NCI-H1105 (cell line): ENCODE results near the gene CCDC93.
"Not testable (repeated sequence)": the region's sequence is repeated elsewhere in the genome, so short reads cannot be mapped to it uniquely, and the experiment has no call there.

Source experiments
- DNase-seq: peaks from one replicate; lab custom pipeline; 2025; lab: John Stamatoyannopoulos, UW

Gene CCDC93

DNA sequence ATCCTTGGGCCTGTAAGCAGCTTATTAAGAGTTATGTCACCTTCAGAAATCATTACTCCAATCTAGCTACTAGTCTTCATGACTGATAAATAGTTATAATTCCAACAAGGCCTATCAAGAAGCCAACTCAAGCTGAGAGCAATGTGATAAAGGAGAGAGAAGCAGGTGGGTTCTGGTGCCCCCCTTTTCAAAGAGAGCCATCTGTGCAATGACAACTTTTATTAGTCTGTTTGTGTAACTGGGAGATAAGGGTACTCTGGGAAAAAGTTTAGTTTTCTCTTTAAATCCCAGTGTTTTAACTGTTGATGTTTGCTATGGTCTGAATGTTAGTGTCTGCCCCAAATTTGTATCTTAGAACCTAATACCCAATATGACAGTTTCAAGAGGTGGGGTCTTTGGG, 60.6 kb downstream of the CCDC93 start:
- DNase-seq = no peak

DNA sequence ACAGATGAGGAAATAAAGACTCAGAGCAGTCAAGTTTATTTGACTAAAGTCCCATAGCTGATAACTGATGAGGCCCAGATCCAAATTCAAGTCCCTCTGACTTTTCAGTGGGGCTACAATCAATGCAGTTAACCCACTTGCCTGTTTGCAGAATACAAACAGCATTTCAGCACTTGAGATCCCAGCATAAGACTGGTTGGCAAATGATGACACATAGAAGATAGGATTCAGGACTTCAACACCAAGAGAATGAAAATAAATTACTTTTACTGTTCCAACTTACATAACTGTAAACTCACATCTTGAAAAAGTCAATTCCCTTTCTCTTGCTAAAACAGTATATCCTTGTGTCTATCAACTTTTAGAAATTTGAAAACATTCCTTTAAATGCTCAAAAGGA, 61.2 kb downstream of the CCDC93 start:
- no peak for DNase-seq

DNA sequence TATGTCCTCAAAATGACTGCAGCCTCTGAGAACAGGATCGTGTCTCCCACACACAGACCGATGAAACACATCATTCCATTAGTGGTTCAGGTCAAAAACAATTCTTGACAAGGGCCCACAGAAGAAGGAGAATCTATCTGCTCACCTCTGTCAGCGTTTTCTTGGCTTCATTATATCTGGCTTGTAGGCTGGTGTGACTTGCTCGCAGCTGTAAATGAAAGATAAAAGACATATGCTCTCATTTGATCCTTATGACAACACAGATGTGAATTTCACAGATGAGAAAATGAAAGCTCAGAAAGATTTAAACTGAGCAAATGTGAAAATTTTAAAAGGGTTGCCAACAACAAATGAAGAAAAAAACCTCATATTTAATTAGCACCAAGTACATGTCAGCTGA, 61.6 kb downstream of the CCDC93 start:
- no peak for DNase-seq

DNA sequence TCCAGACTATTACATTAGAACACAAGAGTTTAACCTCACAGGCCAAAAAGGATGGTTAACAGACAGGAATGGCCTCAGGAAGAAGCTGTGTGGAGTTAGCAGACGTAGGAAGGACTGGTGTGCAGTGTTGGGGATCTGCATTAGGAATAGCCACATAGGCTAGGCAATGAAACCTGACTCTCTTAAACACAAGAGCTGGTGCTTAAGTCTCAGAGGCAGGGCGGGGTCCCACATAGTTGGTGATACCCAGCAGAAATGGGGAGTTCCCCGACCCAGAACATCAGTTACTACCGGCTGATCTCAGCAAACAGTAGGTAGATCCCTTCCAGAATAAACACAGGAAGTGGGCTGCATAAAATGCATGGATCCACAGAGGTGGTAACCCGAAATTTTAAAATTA, 64.1 kb downstream of the CCDC93 start:
- no peak for DNase-seq

DNA sequence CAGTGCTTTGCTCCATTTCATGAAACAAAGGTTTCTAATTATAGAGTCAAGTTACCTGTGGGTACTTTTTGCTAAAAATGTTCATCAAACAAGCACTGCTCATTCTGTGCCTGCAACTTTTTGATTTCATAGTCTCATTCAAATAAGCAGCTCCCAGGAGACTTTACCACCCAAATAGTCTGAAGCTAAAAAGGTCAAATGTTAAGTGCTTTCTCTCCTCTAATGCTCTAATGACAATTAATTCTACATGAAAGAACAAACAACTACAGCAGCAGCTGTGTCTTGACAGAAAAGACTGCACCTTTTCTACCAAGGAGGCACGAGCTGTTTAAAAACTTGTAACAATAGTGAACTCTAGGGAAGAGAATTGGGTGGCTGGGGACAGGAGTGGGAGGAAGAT, 65.3 kb downstream of the CCDC93 start:
- DNase-seq = peak; percentile 17

DNA sequence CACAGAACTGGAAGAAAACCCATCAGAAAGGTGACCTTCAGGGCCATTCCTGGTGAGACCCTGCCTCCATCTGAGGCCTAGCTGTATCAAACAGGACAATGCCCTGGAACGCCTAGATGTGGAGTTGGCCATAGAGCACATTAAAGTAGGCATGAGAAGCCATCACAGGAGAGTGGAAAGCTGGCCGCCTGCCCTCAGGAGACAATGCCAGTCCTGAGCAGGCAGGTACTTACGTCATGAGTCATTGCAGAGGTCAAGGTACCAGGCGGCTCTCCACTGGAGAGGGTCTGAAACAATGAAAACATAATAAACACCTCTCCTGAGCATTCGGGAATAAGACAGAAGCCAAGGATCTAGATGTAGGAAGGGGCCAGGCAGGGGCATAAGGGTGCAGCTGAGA, 68.6 kb downstream of the CCDC93 start:
- no peak for DNase-seq

DNA sequence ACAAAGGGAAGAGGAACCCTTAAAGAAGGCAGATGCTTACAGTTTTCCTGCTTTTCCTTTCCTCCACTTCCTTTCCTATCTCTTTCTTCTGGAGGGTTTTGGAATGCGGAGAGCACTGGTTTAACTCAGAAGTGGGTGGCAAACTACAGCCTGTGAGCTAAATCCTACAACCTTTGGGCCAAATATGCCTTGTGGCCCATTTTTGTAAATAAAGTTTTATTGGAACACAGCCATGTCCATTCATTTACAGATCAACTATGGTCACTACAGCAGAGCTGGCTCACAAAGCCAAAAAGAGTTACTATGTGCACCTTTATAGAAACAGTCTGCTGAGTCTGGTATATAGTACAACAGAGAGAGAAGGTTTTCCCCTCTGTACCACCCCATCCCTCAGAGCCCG, 69.1 kb downstream of the CCDC93 start:
- no peak for DNase-seq

DNA sequence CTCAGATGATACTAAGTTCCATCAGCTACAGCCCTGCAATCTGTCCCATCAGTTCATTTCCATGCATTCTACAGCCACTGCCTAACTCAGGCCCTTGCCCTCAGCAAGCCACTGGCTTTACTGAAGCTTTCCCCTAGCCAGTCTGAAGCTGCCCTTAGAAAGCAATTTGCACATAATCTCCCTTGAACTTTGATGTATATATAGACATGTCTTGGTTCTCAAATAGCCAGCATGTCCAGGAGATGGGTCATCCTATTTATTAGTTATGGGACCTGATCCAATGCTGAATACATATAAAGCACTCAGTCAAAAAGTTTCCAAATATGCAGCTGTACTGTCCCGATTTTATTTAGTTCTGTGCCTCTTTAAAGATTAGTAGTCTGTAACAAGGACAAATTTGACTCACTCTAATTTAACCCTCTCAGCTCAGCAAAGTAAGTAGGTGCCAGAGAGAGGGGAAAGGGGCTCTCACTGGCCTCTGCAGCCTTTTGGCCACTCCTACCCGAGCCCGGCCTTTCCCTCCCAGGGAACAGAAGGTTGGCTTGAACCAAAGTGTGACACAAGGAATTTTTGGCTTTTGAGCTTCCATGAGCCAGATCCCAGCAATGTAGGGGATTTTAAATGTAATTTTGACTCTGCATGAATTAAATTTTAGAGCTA, 70.7 kb downstream of the CCDC93 start:
- no peak for DNase-seq

DNA sequence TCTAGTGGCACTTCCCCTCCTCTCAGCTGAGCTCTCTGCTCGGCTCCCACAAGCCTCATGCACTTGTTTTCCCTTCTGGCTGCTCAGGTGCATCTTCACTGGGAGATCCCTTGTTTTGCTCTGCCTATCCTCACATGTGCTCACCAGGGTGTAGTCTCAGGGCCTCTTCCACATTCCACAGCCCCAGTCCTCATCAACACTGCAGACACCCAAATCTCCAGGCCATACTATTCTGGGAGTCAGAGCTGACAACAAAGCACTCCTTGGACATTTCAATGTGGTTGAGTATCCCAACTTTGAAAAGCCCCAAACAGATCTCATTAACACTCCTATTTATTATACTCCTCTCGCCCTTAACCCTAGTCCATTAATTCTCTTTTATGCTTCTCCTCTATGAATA, 71.3 kb downstream of the CCDC93 start:
- DNase-seq = no peak

DNA sequence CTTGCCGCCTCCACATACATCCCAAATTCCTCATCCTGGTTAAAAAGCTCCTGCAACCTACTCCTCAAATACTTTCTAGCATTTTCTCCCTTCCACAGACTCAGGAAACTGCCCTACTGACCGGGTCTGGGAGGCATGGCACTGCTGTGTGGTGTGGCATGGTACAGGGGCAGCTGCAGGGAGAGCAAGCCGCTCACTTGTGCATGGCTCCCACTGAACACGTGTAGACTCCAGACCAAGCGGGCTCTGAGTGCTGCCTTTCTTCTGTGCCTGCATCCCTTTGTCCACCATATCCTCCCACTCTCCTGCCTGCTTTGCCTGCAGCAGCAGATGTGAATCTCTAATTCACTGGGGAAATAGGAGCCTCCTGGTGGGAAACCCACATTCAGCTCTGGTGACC, 72.2 kb downstream of the CCDC93 start:
- no peak for DNase-seq

DNA sequence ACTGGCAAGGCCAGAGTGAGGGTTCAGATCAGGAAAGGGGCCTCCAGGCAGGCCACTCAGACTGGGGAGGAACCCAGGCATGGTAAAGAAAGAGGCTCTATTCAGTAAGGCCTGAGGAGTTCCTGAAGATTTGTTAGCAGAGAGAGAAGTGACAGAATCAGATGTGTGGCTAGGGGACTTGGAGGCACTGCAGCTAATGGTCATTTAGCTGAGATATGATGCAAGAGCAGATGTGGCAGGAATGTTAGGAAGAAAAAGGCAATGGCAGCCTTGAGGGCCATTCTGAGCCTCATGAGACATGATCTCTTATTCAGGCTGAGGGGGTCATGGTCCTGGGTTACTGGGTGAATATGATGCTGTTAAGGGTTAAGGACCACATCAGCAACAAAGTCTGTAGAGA, 73.4 kb downstream of the CCDC93 start:
- no peak for DNase-seq

DNA sequence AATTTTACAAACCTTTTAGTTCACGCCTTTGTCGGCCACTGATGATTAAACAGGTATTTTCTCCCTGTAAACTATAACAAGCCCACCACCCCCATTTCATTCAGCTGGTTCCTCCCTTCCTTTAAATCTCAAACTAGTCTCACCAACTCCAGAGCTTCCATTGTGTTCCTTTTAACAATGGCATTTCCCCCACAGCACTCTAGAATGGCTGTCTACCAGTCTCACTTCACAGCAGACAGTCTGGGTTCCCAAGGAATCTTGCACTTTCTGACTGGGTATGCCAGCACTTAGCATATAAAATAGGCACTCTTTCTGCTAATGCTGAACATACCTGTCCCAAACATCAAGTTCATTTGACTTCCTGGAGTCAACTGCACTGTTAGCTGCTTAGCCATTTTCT, 75.3 kb downstream of the CCDC93 start:
- no peak for DNase-seq

DNA sequence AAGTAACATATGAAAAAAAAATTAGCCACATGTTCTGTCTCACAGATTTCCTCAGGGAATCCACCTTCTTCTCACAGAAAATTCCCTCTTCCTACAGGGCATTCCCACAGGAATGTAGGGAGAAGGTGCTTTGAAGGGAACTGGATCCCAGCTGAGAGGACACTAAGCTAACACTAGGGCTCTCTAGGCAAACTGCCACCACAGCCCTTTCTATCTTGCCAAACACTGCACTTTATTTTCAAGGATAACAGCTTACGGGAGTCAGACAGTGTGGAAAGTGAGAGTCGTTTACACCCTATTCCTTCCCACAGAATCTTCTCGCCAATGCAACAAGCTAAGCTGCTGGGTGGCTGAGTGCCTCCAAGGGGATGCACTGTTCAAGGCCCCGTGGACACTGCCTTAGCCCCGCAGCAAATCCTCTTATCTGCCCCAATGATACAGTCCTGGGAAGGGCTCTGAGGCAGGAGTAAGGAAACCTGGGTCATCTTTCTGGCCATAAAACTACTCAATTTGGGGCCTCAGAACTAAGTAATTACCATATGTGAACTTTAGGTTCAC, 76.9 kb downstream of the CCDC93 start:
- DNase-seq = no peak

DNA sequence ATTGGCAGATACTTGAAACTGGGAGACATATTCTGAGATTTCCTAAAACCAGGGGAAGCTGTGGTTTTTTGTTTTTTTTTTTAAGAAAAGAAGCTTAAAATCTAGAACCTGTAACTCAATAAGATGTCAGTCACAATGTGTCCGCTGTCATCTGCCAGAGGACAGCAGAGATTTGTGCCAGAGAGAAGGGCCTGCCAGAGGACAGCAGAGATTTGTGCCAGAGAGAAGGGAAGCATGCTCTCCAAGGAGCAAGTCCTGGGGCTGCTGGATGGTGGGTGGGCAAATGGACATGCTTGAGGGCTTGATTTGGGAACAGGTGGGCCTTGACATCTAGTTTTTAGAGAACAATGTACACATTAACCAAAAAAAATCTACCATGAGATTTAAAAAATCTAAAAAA, 77.9 kb downstream of the CCDC93 start:
- no peak for DNase-seq

DNA sequence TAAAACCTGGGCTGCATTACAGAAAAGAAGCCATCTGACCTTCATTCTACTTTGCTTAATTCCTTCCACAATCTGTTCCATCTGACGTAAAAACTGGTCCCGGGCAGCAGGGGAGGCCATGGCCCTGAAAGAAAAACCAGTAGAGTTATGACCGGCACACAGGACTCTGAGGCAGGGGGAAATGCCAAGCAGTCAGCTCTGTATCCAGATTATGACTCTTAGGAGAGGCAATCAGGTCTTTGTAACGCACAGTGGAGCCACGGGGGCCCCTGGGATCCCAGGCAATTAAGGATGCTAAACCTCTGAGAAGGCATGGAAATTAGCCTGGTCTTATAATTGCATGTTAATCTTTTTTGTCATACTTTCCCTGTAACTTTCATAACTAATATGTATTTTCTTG, 78.4 kb downstream of the CCDC93 start:
- DNase-seq = no peak

DNA sequence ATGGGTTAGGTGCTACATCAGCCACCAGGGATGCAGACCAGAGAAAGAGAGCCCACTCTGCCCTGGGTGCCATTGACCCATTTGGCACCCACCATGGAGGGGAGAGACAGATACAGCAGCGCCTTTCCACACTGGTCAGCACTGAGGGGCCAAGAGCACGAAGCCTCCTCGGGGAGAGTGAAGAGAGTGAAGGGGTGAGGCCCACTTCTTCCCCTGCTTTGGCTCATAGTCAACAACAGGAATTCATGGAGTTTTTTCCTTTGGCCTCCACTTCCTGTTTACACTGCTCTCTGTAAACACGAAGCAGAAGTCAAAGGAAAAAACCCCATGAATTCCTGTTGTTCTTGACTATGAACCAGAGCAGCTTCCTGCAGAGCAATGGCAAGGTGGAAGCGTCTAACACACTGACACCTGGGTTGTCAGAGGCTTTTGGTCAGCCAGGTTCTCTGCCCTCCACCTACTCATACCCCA, 80.0 kb downstream of the CCDC93 start:
- no peak for DNase-seq

DNA sequence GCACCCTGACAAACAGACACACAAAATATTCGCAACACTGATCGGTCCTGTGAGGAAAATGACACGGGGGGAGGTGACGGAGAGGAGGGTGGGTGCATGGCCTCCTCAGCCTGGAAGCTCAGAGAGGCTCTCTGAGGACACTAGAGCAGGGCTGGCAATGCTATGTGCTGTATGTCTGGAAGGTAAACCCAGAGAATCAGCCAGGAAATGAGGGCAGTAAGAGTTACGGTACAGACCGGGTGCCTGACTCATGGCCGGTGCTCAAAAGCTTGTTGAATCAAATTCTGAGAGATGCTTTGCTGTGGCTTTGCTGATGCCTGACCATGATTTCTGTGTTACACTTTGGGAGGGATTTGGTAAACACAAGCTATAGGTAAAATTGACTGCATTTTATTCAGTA, 81.9 kb downstream of the CCDC93 start:
- DNase-seq = no peak

DNA sequence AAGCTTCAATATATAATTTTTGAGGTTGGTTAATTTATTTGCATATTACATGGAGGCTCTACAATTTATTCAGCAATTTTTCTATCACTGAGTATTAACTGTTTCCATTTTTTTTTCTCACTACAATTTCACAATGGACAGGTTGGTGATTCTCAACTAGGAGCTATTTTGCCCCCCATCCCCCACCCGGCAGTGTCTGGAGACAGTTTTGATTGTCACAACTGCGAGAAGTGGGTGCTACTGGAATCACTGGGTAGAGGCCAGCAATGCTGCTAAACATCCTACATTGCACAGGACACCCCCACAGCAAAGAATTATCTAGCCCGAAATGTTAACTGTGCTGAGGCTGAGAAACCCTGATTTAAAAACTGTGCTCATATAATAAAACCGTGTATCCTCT, 82.6 kb downstream of the CCDC93 start:
- DNase-seq = no peak

DNA sequence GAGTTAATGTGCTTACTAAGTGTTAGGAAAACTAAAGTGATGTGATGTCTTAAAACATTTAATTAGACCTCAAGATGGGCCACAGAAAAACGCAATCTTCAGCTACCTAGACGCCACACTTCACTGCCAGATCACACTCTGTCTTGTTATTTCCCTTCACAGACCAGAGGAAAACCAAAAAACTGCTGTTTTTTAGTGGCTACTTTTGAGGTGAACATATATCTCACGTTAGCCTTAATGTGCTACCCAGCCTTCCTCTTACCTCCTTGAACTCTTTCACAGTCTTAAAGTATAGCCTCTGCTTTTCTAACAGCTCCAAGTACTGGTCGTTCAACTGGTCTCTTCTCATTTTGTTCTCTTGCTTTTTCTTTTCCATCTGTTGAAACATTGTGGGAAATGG, 83.1 kb downstream of the CCDC93 start:
- no peak for DNase-seq

DNA sequence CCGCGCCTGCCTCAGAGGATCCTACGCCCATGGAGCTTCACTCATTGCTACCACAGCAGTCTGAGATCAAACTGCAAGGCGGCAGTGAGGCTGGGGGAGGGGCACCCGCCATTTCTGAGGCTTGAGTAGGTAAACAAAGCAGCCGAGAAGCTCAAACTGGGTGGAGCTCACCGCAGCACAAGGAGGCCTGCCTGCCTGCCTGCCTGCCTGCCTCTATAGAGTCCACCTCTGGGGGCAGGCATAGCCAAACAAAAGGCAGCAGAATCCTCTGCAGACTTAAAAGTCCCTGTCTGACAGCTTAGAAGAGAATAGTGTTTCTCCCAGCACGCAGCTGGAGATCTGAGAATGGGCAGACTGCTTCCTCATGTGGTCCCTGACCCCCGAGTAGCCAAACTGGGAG, 90.4 kb downstream of the CCDC93 start:
- DNase-seq = not testable (repeated sequence)

DNA sequence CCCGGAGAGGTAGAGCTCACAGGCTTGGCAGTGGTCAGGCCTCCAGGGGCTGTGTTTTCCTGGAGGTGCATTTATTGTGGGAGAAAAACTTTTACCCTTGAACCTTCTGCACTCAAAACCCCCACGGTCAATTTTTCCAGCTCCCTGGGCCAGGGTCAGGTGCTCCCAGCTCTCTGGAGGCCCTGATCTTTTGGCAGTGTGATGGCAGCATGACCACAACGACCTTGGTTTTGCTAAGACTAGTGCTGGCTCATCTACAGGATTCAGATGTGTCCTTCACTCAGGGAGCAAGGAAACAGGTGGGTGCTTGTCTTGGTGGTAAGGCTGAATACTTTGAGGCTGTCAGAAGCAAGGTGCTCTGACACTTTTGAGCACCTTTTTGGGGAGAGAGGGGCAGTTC, 92.3 kb downstream of the CCDC93 start:
- no peak for DNase-seq

DNA sequence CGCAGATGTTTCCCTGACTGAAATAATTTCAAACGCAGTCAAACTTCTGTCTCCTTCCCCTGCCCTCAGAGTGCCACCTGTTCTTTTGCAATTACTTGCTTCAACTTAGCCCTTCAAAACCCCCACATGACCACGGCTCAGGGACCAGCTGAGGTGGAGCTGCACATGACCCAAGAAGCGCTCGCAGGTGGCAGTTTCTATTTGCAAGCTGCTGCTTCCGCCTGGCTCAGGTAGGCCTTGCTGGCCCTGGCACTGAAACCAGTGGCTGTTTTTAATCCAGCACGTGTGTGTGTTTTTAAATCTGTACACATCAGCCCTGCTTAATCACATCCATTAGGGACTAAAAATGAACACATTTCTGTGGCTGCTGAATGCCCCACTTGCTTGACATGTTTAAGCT, 95.3 kb downstream of the CCDC93 start:
- no peak for DNase-seq

DNA sequence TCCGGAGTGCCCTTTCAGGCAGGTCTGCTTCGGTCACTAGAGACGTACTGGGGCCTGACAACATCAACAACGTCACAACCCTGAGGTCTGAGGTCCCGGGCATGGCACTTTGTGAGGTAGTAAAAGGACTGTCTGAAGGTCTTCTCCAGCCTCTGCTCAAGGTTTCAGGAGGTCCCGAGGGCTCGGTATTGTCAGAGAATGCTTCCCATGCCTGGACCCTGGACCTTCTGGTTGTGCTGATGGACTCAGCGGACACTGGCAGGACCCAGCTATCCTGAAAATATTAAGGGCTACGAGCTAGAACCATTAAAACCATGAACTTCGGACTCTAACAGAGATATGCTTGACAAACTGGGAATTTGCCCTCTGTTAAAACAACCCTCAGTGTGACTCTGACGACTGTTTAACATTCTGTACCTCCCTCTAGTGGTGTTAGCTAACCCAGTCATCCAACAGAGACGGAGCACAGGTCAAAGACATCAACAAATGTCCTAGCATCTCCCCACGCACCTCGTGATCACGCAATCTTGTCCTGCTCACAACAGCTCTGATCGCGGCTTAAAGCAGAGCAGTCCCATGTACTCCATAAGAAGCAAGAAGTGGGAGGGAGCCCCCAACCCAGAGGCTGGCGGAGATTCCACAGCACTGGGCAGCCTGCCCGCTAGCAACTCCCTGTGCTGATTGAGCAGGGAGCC, 96.5 kb downstream of the CCDC93 start:
- DNase-seq = no peak

DNA sequence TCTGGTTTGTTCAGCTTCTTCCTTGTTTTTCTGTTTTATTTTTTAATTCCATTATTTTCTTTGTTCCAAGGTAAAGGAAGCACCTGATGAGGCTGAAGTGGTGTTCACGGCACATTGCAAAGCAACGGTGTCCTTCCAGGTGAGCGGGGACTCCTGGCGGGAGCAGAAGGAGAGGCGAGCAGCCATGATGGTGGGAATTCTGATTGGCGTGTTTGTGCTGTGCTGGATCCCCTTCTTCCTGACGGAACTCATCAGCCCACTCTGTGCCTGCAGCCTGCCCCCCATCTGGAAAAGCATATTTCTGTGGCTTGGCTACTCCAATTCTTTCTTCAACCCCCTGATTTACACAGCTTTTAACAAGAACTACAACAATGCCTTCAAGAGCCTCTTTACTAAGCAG, 110.9 kb downstream of the CCDC93 start:
- no peak for DNase-seq
